Activated CD4-positive, alpha-beta T cell treated with anti-CD3 and anti-CD28 coated beads, Interleukin-2, Interleukin-4, amounts not matched to agents 100 ng/mL and 50 ng/mL, durations not matched to agents 16 hours and 8 hours (primary cell): ENCODE measurements around the gene ACTC1.

Experiments used
- DNase-seq: peaks from one replicate; pipeline ENCODE4 v3.0.0-alpha.2; 2020; ENCODE audit warnings: low spot score

Gene ACTC1

DNA sequence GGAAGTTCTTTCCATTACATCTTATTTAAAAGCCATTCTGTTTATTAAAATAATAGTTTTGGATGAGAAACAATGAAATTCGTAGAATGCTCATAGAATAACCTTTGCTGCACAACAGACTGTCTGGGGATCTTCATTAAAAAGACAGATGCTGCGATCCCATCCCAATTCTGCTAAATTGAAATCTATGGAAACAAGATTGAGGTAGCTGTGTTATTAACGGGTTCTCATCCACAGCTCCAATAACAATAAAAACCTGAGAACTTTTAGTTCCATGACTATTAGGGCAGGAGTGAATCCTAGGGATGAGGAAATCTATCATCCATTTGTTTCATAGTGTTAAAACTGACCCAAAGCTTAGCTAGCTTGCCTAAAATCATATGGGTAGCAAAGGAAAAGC is 38.1 kb downstream of the ACTC1 start:
- no peak for DNase-seq

DNA sequence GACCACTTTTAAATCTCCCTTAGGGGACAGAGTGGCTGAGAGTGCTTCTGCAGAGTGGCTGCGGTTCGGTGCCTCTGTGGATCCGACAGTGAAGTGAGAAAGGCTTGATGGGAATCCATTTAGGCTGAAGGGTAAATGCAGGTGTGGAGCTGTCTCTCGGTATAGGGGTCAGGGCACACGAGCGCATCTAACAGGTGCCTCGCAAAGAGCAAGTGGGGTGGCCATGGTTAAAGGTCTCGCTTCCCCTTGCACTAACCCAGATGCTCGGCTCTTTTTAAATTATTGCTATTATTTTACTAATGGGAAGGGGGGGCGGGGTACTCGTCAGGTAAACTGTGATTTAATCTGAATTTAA is 40.0 kb downstream of the ACTC1 start:
- DNase-seq, result no peak

DNA sequence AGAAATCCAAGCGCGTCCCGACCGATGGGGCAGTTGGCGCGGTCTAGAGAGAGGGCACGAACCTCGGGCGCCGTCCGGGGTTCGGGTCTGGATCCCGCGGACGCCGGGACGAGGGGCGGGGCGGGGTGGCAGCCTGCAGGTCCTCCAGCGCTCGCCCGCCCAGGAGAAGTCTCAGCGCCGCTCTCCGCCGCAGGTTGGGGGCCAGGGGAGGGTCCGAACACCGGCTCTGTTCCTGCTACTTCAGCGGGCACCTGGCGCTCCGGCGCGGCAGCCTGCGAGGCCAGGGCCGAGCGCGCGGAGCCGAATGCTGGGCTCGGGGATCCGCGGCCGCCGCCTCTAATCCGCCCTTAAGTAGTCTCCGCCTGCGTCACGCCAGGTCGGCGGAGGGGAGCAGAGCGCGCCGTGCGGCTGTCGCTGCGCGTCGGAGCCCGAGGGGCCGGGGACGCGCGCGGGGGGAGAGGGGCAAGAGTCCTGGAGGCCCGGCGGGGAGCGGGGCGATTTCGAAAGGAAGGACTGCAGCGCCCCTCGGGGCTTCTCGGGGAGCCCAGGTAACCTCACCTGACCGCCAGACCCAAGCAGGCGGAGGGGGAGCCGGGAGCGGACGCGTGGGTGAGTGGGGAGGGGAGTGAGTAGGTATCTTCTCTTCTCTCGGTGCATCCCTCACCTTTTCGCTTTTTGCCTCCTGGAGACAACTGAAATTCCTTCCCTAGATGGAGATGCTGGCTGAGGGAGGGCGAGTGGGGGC is 40.5 kb downstream of the ACTC1 start, which contains the start of gene GJD2:
GJD2 (minus strand) TSS at position 325 of the 745 bp plus-strand sequence. CDS start 510 bp downstream, outside the sequence.
- no peak for DNase-seq

DNA sequence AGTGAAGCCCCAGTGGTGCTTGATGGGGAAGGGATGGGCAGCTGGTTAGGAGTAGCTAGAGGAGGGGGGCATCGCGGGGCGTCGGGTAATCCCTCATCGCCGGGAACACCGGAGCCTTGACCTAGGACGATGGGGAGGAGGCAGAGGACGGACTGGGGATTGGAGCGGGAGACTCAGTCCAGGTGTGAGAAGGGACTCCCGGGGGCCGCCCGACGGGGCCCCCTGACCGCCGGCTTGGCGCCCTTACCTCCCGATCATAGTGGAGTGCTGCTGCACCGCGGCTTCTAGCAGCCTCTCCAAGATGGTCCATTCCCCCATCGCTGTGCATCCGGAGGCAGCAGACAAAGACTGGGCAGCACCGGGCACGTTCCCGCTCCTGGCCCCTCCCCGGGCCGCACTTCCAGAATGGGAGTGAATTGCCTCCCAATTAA is 41.2 kb downstream of the ACTC1 start:
- no peak for DNase-seq

DNA sequence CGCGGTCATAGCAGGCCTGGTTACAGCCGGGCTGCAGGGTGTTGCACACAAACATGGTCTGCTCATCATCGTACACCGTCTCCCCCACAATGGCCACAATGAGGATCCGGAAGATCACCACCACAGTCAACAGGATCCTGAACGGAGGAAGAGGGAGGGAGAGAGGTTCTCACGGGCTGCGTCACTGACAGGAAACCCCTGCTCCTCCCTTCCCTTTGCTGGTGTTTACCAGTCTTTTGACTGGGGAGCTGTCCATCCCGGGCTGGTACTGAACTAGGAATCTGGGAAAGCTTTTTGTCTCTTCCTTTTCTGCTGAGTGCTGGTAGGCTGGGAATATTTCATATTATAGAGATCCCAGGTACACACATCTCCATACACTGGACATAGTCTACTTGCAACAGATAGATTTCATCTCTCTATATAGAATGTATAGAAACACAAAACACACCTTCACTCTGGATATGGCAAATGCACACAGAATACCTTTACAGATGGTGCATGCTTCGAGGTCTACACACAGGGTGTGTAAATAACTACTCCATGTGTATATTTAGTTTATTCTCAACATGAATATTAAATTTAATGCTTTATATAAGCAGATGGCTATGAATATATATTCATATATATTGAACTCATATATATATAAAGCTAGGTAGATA is 42.0 kb downstream of the ACTC1 start:
- DNase-seq, result no peak

DNA sequence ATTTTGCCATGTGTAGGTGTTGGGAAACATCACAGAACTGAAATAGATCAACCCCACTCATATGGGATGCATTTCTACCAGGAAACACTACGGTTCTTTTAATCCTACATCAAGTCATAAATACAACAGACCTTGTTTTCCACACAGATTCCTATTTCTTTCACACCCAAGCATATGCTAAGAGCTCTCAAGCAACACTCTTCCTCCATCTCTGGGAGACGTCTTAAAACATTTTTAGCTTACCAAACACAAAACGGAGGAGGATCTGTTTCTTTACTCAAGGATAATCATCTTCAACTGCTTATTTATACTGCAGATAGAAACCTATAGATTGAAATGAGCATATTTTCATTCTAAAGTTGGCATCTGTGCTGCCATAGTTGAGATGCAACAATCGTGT is 45.7 kb downstream of the ACTC1 start:
- no peak for DNase-seq
